ENCODE data around the gene LMNA.

GRCh38 chr1:156121457-156121856, 6.9 kb downstream of the LMNA start:
- TF ChIP-seq ZNF263 (CRISPR knock-in tag; IDR thresholded peaks at IDR 0.05; ENCODE audit: low read depth) (no peak), TEAD4 (CRISPR knock-in tag; IDR thresholded peaks at IDR 0.05) (no peak), CREB1 (CRISPR knock-in tag; IDR thresholded peaks at IDR 0.05) (no peak), ATF6 (CRISPR knock-in tag; IDR thresholded peaks at IDR 0.05) (no peak), CTCF (IDR thresholded peaks at IDR 0.05) (no peak), USF1 (CRISPR knock-in tag; IDR thresholded peaks at IDR 0.05) (no peak), NR1H2 (CRISPR knock-in tag; IDR thresholded peaks at IDR 0.05) (no peak), MAX (CRISPR knock-in tag; IDR thresholded peaks at IDR 0.05) (no peak), FOXK1 (CRISPR knock-in tag; IDR thresholded peaks at IDR 0.05) (no peak), IRF2 (CRISPR knock-in tag; IDR thresholded peaks at IDR 0.05; ENCODE audit: borderline replicate concordance, low read depth) (no peak), NR3C1 (CRISPR knock-in tag; conservative IDR thresholded peaks at IDR 0.05; ENCODE audit: low read depth) (no peak), ARID4B (CRISPR knock-in tag; IDR thresholded peaks at IDR 0.05; ENCODE audit: borderline replicate concordance) (no peak), STAT6 (CRISPR knock-in tag; conservative IDR thresholded peaks at IDR 0.05; ENCODE audit: low read depth) (no peak)
